ENCODE results near the gene MAP2K3.
A peak's percentile ranks its signal among the peaks of the same experiment; 100 is the strongest.

The MAP2K3 gene

GRCh38 chr17:21288571-21289017 lies 4.1 kb downstream of the MAP2K3 start:
- no peak for DNase-seq (ENCODE audit: low read depth in 2 of 2)
- H3K4me3 ChIP-seq (replicated peaks in 1 of 2; ENCODE audit: low read depth in 2 of 2, low read length in 2 of 2): no peak overlapping the region
- TF ChIP-seq CTCF (IDR thresholded peaks at IDR 0.05; ENCODE audit: low read depth, low read length): no peak

DNA sequence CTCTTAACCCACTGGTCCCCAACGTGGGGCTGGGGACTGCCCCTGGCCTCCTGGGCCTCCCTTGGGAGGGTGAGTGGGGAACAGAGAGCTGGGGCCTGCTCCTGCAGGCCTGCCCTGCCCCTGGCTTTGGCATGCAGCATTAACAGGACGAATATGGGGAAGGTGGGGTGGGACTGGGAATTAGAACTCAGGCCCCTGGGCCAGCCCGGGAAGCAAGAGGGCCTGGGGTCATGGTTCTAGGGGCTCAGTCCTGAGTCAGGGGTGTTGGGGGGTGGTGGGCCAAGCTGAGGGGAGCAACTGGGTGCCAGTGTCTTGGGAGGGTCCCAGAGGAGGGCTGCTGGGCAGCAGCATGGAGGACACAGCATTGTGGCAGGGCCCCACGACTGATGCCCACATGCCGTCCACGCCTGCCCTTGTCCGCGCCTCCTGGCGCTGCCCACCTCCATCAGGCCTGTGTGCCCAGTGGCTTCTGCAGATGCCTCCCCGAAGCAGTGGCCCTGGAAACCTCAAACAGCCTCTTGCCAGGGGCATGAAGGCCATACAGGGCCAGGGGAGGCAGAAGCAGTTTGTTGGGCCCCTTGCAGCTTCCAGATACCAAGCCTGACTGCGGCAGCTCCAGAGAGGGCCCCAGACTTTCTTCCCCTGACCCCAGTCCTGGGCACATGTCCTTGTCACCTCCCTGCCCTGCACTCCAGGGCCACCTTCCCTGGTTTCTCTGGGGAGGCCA lies 4.8 kb downstream of the MAP2K3 start:
- TF ChIP-seq CTCF (IDR thresholded peaks at IDR 0.05; ENCODE audit: low read depth, low read length): no peak
- H3K4me3 ChIP-seq (replicated peaks in 1 of 2; ENCODE audit: low read depth in 2 of 2, low read length in 2 of 2): no peak overlapping the region
- no peak for DNase-seq (ENCODE audit: low read depth in 2 of 2)

DNA sequence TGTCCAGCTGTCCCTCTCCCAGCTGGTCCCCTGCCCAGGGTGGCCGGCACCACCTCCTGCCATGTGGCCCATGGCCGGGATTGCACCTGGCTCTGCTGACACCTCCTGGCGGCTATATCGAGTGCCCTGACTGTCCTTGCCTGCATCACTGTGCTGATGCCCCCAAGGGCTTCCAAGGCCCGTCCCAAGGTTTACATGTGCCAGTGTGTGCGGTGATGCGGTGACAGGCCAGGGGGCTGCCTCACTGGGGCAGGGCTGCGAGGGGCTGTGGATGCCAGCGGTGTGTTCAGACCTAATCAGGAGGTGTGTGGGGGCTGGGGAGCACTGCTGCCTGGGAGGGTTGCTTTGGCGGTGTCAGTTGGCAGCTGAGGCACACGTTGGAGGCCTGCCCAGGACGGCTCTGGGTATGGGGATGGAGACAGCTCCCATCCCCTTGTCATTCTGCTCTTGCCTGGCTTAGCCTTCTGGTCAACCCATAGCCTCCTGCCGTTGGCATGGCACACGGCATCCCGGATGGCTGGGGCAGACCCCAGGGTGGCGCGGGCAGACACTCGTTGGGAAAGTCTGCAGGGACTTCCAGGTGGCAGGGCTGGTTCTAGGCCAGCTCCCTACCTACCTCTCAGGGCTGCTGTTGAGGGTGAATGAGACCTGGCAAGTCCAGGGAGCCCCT lies 5.5 kb downstream of the MAP2K3 start:
- no peak for TF ChIP-seq CTCF (IDR thresholded peaks at IDR 0.05; ENCODE audit: low read depth, low read length)
- no peak overlapping the region for H3K4me3 ChIP-seq (replicated peaks in 1 of 2; ENCODE audit: low read depth in 2 of 2, low read length in 2 of 2)
- DNase-seq (ENCODE audit: low read depth in 2 of 2): peak in 1 of 2 donors; percentile 48

DNA sequence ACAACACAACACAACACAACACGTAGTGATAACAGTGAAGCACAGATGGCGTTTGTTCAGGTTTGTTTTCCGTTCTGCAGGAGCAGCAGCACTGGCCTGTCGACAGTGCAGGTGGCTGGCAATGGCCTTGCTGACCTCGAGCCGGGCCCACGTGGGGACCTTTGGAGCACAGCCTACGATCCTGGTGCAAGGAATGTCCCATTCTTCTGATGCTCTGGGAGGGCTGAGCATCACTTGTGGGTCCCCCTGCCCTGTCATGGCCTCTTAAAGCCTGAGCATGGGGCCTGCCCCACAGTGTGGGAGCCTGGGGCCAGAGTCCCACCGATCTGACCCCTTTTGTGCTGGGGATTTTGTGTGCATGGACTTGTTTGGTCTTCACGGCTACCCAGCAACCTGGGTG lies 6.8 kb downstream of the MAP2K3 start:
- no peak for DNase-seq (ENCODE audit: low read depth in 2 of 2)
- TF ChIP-seq CTCF (IDR thresholded peaks at IDR 0.05; ENCODE audit: low read depth, low read length): no peak
- H3K4me3 ChIP-seq (replicated peaks in 1 of 2; ENCODE audit: low read depth in 2 of 2, low read length in 2 of 2): no peak overlapping the region

DNA sequence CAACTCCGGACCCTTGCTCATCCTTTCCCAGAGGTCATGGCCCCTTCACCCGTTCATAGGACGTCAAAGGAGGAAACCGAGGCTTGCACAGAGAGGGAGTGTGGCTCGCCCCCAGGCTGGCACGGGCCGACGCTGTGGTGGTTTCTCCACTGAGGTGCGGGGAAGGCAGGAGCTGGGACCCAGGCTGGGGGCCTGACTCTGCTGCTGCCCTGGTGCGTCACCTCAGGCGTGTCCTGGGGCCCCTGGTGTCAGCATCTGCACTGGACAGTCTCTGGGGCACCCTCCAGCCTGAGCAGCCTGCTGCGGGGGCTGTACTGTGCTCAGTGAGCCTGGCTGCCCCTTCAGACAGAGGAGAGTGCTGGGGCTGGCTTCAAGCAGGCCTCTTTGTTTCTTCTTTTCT lies 7.4 kb downstream of the MAP2K3 start:
- no peak overlapping the region for H3K4me3 ChIP-seq (replicated peaks in 1 of 2; ENCODE audit: low read depth in 2 of 2, low read length in 2 of 2)
- DNase-seq (ENCODE audit: low read depth in 2 of 2): no peak
- no peak for TF ChIP-seq CTCF (IDR thresholded peaks at IDR 0.05; ENCODE audit: low read depth, low read length)

DNA sequence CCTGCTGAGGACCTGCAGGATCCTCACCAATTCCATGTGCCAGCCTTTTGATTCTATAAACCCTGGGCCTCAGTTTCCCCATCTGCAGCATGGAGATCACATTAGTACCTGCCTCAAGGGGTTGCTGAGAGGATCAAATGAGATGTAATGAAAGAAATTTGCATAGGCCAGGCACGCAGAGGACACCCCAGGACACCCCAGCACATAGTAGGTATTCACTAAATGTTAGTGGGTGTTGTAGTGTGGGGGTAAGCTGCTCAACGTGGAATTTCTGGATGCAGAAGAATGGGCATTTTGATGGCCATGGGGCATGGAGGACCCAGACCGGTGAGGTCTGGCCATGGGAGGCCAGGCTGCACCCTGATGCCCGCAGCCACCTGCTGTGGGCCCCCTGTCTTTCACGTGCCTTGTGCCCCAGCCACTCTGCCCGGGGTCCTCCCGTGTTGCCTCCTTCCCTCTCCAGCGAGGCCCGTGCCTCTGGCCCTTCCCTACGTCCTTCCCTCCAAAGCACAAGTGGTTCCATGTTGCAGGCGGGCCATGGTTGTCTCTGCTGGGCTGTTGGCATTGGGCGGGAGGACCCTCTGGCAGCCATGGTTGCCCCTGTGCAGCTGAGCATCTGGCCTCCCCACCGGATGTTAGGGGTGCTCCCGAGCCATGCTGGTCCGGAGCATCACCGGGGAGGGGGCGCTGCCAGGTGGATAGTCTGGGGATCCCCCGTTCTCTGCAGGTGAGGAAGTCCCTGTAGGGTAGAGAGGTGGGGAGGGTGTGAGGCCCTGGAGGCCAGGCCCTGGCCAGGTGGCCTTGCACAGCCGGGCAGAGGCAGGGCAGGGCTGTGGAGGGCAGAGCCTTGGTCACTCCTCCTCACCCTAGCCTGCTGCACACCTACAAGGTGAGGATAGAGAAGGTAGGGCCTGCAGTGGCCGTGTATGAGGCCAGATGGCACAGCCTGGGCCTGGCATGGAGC lies 8.6 kb downstream of the MAP2K3 start:
- no peak for TF ChIP-seq CTCF (IDR thresholded peaks at IDR 0.05; ENCODE audit: low read depth, low read length)
- DNase-seq (ENCODE audit: low read depth in 2 of 2): no peak
- no peak overlapping the region for H3K4me3 ChIP-seq (replicated peaks in 1 of 2; ENCODE audit: low read depth in 2 of 2, low read length in 2 of 2)
